ENCODE results near the gene RIPK4.

- TF ChIP-seq, protein P1, sequence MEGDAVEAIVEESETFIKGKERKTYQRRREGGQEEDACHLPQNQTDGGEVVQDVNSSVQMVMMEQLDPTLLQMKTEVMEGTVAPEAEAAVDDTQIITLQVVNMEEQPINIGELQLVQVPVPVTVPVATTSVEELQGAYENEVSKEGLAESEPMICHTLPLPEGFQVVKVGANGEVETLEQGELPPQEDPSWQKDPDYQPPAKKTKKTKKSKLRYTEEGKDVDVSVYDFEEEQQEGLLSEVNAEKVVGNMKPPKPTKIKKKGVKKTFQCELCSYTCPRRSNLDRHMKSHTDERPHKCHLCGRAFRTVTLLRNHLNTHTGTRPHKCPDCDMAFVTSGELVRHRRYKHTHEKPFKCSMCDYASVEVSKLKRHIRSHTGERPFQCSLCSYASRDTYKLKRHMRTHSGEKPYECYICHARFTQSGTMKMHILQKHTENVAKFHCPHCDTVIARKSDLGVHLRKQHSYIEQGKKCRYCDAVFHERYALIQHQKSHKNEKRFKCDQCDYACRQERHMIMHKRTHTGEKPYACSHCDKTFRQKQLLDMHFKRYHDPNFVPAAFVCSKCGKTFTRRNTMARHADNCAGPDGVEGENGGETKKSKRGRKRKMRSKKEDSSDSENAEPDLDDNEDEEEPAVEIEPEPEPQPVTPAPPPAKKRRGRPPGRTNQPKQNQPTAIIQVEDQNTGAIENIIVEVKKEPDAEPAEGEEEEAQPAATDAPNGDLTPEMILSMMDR (IDR thresholded peaks at IDR 0.05): no peak
- TF ChIP-seq TEAD4 (CRISPR knock-in tag; IDR thresholded peaks at IDR 0.05) (no peak), E2F5 (CRISPR knock-in tag; IDR thresholded peaks at IDR 0.05) (no peak), SMAD3 (CRISPR knock-in tag; IDR thresholded peaks at IDR 0.05; ENCODE audit: borderline replicate concordance) (no peak), ZNF232 (CRISPR knock-in tag; IDR thresholded peaks at IDR 0.05) (no peak), JUN (CRISPR knock-in tag; IDR thresholded peaks at IDR 0.05) (no peak), AFF4 (CRISPR knock-in tag; IDR thresholded peaks at IDR 0.05; ENCODE audit: borderline replicate concordance) (no peak)
Observed at GRCh38 chr21:41739936-41740335, 26.9 kb downstream of the RIPK4 start.
